H9 (cell line): ENCODE measurements around the gene UQCRHL. TPM values are rescaled to one million over a fixed set of nuclear protein-coding genes. Genes with fewer than 3 reads are reported as not detected.

ENCODE experiments used
- DNase-seq: peaks from one replicate; pipeline ENCODE4 v3.0.0-alpha.2; 2017
- H2AFZ ChIP-seq: one replicate; pipeline ENCODE4 v1.6.1; 2013; ENCODE audit warnings: mild to moderate bottlenecking, low read length, control low read depth, moderate library complexity
- H2AK5ac ChIP-seq: 2 replicates; pipeline ENCODE4 v1.6.1; 2013; ENCODE audit warnings: low read length, control low read depth, mixed read lengths; ENCODE audit not compliant: insufficient read length
- H2BK120ac ChIP-seq: one replicate; pipeline ENCODE4 v1.6.1; 2013; ENCODE audit warnings: low read depth, mild to moderate bottlenecking, low read length, control low read depth, inconsistent platforms; ENCODE audit not compliant: poor library complexity, severe bottlenecking
- H2BK12ac ChIP-seq: 2 replicates; pipeline ENCODE4 v1.6.1; 2013; ENCODE audit warnings: low read length, control low read depth, mixed read lengths, low read depth; ENCODE audit not compliant: insufficient read length
- H2BK15ac ChIP-seq: 2 replicates; pipeline ENCODE4 v1.6.1; 2013; ENCODE audit warnings: low read depth, low read length, control low read depth
- H2BK20ac ChIP-seq: one replicate; pipeline ENCODE4 v1.6.1; 2013; ENCODE audit warnings: low read depth, mild to moderate bottlenecking, low read length, control low read depth, inconsistent platforms; ENCODE audit not compliant: poor library complexity, severe bottlenecking
- H2BK5ac ChIP-seq: 2 replicates; pipeline ENCODE4 v1.6.1; 2013; ENCODE audit warnings: low read length, control low read depth, mixed read lengths; ENCODE audit not compliant: insufficient read length
- H3K14ac ChIP-seq: 2 replicates; pipeline ENCODE4 v1.6.1; 2013; ENCODE audit warnings: low read length, control low read depth; ENCODE audit not compliant: insufficient read depth
- H3K18ac ChIP-seq: 2 replicates; pipeline ENCODE4 v1.6.1; 2013; ENCODE audit warnings: low read depth, mild to moderate bottlenecking, mixed read lengths, low read length, control low read depth; ENCODE audit not compliant: insufficient read length
- H3K23ac ChIP-seq: 2 replicates; pipeline ENCODE4 v1.6.1; 2013; ENCODE audit warnings: low read length, control low read depth, mixed read lengths, low read depth; ENCODE audit not compliant: insufficient read length
- H3K23me2 ChIP-seq: 2 replicates; pipeline ENCODE4 v1.6.1; 2013; ENCODE audit warnings: low read depth, mild to moderate bottlenecking, mixed read lengths, low read length, control low read depth; ENCODE audit not compliant: insufficient read length, poor library complexity, severe bottlenecking
- H3K27ac ChIP-seq: 2 replicates; pipeline ENCODE4 v1.5.1; 2013; ENCODE audit warnings: low read length, control low read depth, mixed read lengths, low read depth; ENCODE audit not compliant: insufficient read length
- H3K27me3 ChIP-seq: 2 replicates; pipeline ENCODE4 v1.6.1; 2013; ENCODE audit warnings: low read length, control low read depth, inconsistent platforms; ENCODE audit not compliant: insufficient read depth
- H3K4ac ChIP-seq: 2 replicates; pipeline ENCODE4 v1.6.1; 2013; ENCODE audit warnings: low read depth, mild to moderate bottlenecking, control low read depth, inconsistent platforms, low read length, moderate library complexity
- H3K4me1 ChIP-seq: 2 replicates; pipeline ENCODE4 v1.6.1; 2013; ENCODE audit warnings: low read length, control low read depth, inconsistent platforms; ENCODE audit not compliant: insufficient read depth
- H3K4me2 ChIP-seq: 2 replicates; pipeline ENCODE4 v1.6.1; 2013; ENCODE audit warnings: low read length, control low read depth, mixed read lengths; ENCODE audit not compliant: insufficient read length, insufficient read depth
- H3K56ac ChIP-seq: 2 replicates; pipeline ENCODE4 v1.6.1; 2013; ENCODE audit warnings: low read depth, mild to moderate bottlenecking, mixed read lengths, low read length, control low read depth; ENCODE audit not compliant: insufficient read length
- H3K79me1 ChIP-seq: 2 replicates; pipeline ENCODE4 v1.6.1; 2013; ENCODE audit warnings: low read depth, mild to moderate bottlenecking, moderate library complexity, low read length, control low read depth, inconsistent platforms; ENCODE audit not compliant: insufficient read depth, poor library complexity, severe bottlenecking
- H3K79me2 ChIP-seq: 2 replicates; pipeline ENCODE4 v1.6.1; 2013; ENCODE audit warnings: low read length, control low read depth, inconsistent platforms; ENCODE audit not compliant: insufficient read depth
- H3K9ac ChIP-seq: 2 replicates; pipeline ENCODE4 v1.6.1; 2013; ENCODE audit warnings: low read length, control low read depth, mixed read lengths; ENCODE audit not compliant: insufficient read length; ENCODE audit errors: extremely low read depth
- H3K9me3 ChIP-seq: one replicate; pipeline ENCODE4 v1.6.1; 2013; ENCODE audit warnings: low read depth, low read length, inconsistent platforms; ENCODE audit not compliant: control insufficient read depth
- H3T11ph ChIP-seq: one replicate; pipeline ENCODE4 v1.6.1; 2013; ENCODE audit warnings: mild to moderate bottlenecking, low read length, control low read depth, inconsistent platforms
- H4K20me1 ChIP-seq: one replicate; pipeline ENCODE4 v1.6.1; 2013; ENCODE audit not compliant: control insufficient read depth, insufficient read length, insufficient read depth
- H4K5ac ChIP-seq: 2 replicates; pipeline ENCODE4 v1.6.1; 2013; ENCODE audit warnings: low read depth, mild to moderate bottlenecking, mixed read lengths, low read length, control low read depth; ENCODE audit not compliant: insufficient read length
- H4K8ac ChIP-seq: replicated peaks from 2 replicates; pipeline ENCODE4 v1.6.1; 2013; ENCODE audit warnings: low read length, control low read depth, mixed read lengths, low read depth; ENCODE audit not compliant: insufficient read length
- H4K91ac ChIP-seq: 2 replicates; pipeline ENCODE4 v1.6.1; 2013; ENCODE audit warnings: low read depth, mild to moderate bottlenecking, moderate library complexity, mixed read lengths, low read length, control low read depth; ENCODE audit not compliant: insufficient read length
- H3K27ac Mint-ChIP-seq, 3 experiments: 2 replicates in 2 of 3; 3 replicates in 1 of 3; pipeline ENCODE4 v1.8.0; 2020 to 2021; ENCODE audit warnings: mixed read lengths in 3 of 3, mild to moderate bottlenecking in 1 of 3, moderate library complexity in 1 of 3
- H3K27me3 Mint-ChIP-seq: 2 replicates; pipeline ENCODE4 v1.8.0; 2021; ENCODE audit warnings: low read depth, mild to moderate bottlenecking, moderate library complexity, mixed read lengths
- H3K36me3 Mint-ChIP-seq, 3 experiments: 2 replicates in 2 of 3; 3 replicates in 1 of 3; pipeline ENCODE4 v1.8.0; 2020 to 2021; ENCODE audit warnings: low read depth in 3 of 3, mixed read lengths in 3 of 3; ENCODE audit not compliant: insufficient read depth in 1 of 3
- H3K4me1 Mint-ChIP-seq, 2 experiments: 2 replicates each; pipeline ENCODE4 v1.8.0; 2020; ENCODE audit warnings: mixed read lengths in 2 of 2
- H3K4me3 Mint-ChIP-seq, 2 experiments: 2 replicates in 1 of 2; 3 replicates in 1 of 2; pipeline ENCODE4 v1.8.0; 2020 to 2021; ENCODE audit warnings: mild to moderate bottlenecking in 2 of 2, mixed read lengths in 2 of 2, moderate library complexity in 1 of 2
- H3K9me3 Mint-ChIP-seq, 2 experiments: 2 replicates in 1 of 2; 3 replicates in 1 of 2; pipeline ENCODE4 v1.8.0; 2020; ENCODE audit warnings: mild to moderate bottlenecking in 2 of 2, mixed read lengths in 2 of 2, moderate library complexity in 1 of 2
- CTCF ChIP-seq: fragments of 200-600 bp; sonication (generic); conservative IDR thresholded peaks from 3 replicates; pipeline ENCODE4 v1.8.0; 2021; ENCODE audit warnings: antibody characterized with exemption, mild to moderate bottlenecking
- whole genome bisulfite sequencing: extraction: QIAGEN DNeasy Blood & Tissue Kit; methylation state at CpG from one replicate; pipeline ENCODE4 v1.1.7; 2013; ENCODE audit warnings: missing lambda C conversion rate, low lambda C conversion rate, mixed read lengths; ENCODE audit not compliant: insufficient read length; ENCODE audit errors: extremely low coverage; 5-methylcytosine and 5-hydroxymethylcytosine counted together
- total RNA-seq: library from RNA; stranded (reverse); gene quantifications from 2 replicates; pipeline ENCODE4 v1.2.1, GENCODE V29; 2021

UQCRHL gene
- total RNA-seq, 1 experiment from 2014 or later: 2.0 TPM

- H3K27ac Mint-ChIP-seq: peak overlapping the region in 2 of 3 experiments; percentile 27 to 90; a peak in 3 of 7 replicates
- no peak overlapping the region for H3K56ac ChIP-seq
- no peak overlapping the region for H3K18ac ChIP-seq
- H3K27me3 Mint-ChIP-seq: no peaks in the 10 kb centered on the region
- H2BK5ac ChIP-seq: no peak overlapping the region
- H3K9me3 ChIP-seq: no peaks in the 10 kb centered on the region
- H4K8ac ChIP-seq: no peak overlapping the region
- H2BK15ac ChIP-seq: no peak overlapping the region
- H3K14ac ChIP-seq: no peak overlapping the region
- TF ChIP-seq CTCF: no peak
- H4K91ac ChIP-seq: no peak overlapping the region
- H3K23me2 ChIP-seq: no peaks in the 10 kb centered on the region
- no peaks in the 10 kb centered on the region for H4K20me1 ChIP-seq
- no peak overlapping the region for H2BK12ac ChIP-seq
- no peak overlapping the region for H3K23ac ChIP-seq
- H2BK20ac ChIP-seq: no peak overlapping the region
- H3T11ph ChIP-seq: no peak overlapping the region
- no peak overlapping the region for H3K9ac ChIP-seq
- H3K36me3 Mint-ChIP-seq: peaks cover 3 to 30% (median 9%) of the 10 kb centered on the region in 3 experiments; a peak in 5 of 7 replicates
- H3K27ac ChIP-seq: no peak overlapping the region
- H3K4me1 ChIP-seq: no peaks in the 10 kb centered on the region
- DNase-seq: no peak
- H2AFZ ChIP-seq: no peak overlapping the region
- H3K4ac ChIP-seq: no peak overlapping the region
- no peaks in the 10 kb centered on the region for H3K79me1 ChIP-seq
- no peaks in the 10 kb centered on the region for H3K4me1 Mint-ChIP-seq
- no peak overlapping the region for H3K4me3 Mint-ChIP-seq
- no peak overlapping the region for H2BK120ac ChIP-seq
- no peaks in the 10 kb centered on the region for H3K9me3 Mint-ChIP-seq
- no CpG with 5 or more reads among the region's 10 CpGs for WGBS
- no peak overlapping the region for H2AK5ac ChIP-seq
- no peak overlapping the region for H4K5ac ChIP-seq
- no peak overlapping the region for H3K4me2 ChIP-seq
- no peaks in the 10 kb centered on the region for H3K79me2 ChIP-seq
- H3K27me3 ChIP-seq: no peaks in the 10 kb centered on the region
Observed at GRCh38 chr1:15786581-15786980, 20.9 kb downstream of the UQCRHL start.
